ENCODE data around the gene GDPD5.
A peak's percentile ranks its signal among the peaks of the same experiment; 100 is the strongest.

GDPD5 gene

DNA sequence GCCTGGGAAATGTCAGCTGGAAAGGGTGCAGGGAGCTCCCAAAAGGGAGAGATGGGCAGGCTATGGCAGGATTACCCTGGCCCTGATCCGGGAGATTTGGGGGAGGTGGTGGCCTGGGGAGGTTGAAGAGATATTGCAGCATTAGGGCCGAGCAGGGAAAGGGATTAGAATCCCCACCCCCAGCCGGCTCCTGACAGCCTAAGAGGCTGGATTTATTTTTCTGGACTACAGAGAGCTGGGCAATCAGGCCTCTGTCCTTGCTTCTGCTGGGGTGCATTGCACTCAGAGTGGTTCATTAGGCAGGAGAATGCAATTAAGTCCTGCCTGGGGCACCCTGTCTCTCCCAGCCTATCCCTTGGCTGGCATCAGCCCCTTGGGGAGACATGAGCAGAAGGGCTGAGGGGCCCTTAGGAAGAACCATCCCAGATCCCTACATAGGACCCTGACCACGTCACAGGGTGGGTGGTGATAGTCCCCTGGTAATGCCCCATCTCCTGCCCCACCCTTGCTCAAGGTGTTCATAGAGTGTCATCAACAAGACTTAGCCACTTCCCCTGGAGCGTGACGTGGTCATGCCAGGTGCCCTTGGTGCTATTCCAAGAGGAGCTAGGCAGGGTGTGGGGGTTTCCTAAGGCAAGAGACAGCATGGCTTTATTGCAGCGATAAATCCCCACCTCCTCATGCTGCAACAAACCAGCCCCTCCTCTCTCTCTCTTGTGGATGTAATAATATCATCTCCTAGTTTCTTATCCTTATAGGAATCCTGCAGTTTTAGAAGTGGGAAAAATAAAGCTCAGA is 54.4 kb downstream of the GDPD5 start:
- no peak for DNase-seq (ENCODE audit: low spot score)

- no peak for DNase-seq (ENCODE audit: low spot score)
Measured at GRCh38 chr11:75470476-75471080, 55.2 kb downstream of the GDPD5 start.

DNA sequence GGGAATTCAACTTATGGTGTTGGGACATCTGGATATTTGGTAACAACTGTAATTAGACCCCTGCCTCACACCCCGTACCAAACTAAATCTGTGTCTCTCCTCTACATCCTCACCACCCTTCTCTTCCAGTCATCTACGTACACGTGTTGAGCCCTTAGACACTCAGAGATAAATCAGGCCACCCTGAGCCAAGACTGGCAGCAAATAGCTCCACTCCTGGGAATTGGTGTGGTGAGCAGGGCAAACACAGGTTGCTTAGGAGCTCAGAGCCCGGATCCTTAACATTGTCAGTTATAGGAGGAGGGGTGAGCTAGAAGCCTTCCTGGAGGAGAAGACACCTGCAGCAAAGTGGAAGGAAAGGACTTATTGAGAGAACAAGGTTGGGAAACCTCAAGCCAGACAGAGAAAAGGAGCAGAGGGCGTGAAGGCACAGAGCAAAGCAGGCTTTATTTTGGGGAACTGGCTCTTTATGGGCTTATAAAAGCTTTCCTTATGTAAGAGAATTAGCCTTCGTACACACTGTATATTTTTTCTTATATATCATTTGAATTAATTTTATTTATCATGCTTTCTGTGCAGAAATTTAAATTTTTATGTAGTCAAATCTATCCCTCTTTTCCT is 55.8 kb downstream of the GDPD5 start:
- no peak for DNase-seq (ENCODE audit: low spot score)

DNA sequence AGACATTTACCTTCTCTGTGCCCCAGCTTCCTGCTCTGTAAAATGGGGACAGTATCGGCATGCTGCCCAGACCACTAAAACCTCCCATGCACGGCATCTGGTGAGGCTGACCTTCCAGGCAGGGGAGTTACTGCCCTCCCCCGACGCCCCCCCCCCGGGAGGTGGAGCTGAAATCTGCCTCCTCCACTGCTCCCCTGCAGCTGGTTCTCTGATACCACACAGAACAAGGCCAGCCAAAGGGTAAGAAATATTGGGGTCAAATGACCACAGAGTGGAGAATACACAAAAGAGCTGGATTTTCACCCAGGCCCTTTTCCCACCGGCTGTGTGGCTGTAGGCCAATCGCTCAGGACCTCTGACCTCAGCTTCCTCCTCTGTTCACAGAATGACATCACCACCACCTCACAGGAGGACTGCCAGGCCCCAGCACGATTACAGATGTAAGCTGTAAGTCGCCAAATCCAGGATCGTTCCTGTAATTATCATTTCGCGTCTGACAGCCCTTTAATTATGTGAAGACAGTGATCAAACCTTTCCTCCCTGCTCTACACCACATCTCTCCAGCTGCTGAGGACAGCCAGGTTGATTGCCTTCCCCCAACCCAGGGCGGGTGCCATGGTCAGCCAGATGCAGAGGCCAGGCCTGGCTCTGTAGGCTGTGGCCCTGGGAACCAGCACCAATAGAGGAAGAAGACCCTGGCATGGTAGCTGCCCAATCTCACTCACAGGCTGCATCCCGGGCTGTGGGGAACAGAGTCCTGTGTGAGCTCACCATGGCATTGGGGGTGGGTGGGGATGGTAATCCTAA is 57.0 kb downstream of the GDPD5 start:
- no peak for DNase-seq (ENCODE audit: low spot score)

- DNase-seq (ENCODE audit: low spot score): no peak
Measured at GRCh38 chr11:75467881-75468280, 57.9 kb downstream of the GDPD5 start.

GRCh38 chr11:75467311-75467710 is 58.4 kb downstream of the GDPD5 start:
- no peak for DNase-seq (ENCODE audit: low spot score)

DNA sequence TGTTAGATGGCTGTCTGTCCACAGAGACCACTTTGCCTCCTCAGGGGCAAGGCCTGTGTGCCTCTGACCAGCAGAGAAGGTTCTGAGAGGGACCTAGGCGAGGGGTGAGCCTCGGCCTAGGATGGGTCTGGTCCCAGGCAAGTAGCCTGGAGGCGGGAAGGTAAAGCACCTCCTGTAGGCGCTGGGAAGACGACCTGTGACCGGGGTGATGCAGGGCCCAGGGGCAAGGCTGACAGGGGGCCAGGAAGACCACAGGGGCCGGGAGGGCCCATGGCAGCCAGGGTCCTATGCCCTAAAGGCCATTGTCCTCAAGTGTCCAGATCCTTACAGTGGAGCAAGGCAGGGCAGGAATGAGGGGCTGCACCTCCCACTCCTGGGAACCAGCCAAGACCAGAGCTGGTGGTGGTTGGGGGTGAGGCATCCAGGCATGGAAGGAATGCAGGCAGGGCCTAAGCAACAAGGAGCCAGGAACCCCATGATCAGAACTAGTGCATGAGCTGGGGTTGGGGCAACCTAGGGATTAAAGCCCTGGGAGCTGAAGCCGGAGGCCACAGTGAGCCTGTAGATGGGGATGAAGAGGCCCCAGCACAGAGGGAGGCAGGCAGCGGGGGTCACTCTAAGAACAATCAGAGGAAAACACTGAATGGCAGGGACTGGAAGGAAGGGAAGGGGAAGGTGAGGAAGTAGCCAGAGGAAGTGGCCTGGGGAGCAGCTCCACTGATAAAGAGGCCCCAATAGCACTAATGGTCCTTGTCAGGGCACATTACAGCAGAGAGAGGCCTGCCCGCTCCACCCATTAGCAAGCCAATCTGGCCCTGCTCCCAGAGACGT is 59.8 kb downstream of the GDPD5 start:
- no peak for DNase-seq (ENCODE audit: low spot score)

DNA sequence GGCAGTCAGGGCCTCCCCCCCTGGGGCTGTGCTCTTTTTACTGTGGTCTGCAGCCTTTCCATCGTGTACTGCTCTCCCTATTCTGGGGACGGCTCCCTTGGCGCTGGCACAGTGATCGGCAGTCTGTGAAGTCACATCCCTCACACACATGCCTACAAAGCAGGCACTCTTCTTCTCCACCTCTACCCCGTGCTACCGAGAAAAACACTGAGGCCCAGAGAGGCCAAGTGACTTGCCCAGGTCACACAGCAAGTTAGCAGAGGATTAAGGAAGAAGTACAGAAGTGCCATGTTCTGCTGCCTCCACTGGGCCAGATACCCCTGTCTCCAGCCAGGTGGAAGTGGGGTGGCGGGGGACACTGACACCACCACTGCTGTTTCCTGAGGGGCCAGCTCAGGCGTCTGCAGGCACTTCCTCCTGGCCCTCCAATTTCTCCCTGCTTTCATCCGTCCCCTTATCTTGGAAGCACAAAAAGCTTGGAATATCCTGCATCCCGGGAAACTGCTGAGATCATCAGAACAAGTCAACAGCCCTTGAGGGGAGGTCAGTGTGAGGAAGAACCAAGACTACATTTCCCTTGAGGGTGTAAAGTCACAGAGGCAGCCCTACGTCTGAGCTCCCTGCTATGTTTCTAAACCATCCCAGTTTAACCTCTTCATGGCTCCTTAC is 62.5 kb downstream of the GDPD5 start:
- DNase-seq (ENCODE audit: low spot score): no peak

DNA sequence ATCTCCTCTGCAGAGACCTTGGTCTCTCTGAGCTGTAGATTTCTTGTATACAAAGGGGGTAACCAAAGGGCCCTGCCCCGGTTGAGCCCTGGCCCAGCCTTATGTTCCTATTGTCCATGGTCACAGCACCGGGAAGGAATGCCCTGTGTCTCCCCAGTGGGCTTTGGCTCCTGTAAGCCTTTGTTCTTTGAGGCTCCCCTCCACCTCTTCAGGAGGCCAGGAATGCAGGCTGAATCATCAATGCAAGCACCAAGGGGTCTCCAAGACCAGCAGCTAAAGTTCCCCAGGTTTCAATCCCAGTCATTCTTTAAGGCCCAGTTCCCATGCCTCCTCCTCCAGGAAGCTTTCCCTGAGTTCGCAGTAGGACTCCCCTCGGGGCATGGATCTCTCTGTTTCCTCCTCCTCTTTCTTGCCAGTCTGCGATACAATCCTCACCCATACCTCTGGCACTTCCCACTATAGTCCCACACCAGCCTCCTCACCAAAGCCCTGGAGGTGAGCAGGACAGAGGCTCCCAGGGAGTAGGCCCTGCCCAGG is 63.6 kb downstream of the GDPD5 start:
- no peak for DNase-seq (ENCODE audit: low spot score)

- DNase-seq (ENCODE audit: low spot score): no peak
Measured at GRCh38 chr11:75461151-75461550, 64.6 kb downstream of the GDPD5 start.

- no peak for DNase-seq (ENCODE audit: low spot score)
Measured at GRCh38 chr11:75456596-75457183, 69.1 kb downstream of the GDPD5 start.

DNA sequence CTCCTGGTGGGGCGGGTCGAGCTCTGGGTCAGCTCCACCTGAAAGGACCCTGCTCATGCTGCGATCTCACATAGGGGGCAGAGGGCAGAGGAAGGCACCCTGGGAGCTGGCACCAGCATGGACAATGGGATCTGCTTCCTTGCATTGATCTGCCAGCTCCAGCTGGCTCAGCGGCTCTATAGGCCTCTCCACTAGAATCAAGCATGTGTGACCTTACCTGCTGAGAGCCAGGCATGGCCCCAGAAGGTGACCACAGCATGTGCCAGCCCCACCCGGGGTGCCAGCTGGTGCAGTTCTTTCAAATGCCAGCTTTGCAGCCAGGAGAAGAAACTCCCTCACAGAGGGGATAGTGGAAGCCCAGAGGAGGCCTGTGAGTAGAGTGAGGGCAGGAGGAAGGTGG is 70.8 kb downstream of the GDPD5 start:
- no peak for DNase-seq (ENCODE audit: low spot score)

- DNase-seq (ENCODE audit: low spot score): no peak
Measured at GRCh38 chr11:75453916-75454655, 71.7 kb downstream of the GDPD5 start.

- peak; percentile 73 for DNase-seq (ENCODE audit: low spot score)
Measured at GRCh38 chr11:75450826-75451821, 74.6 kb downstream of the GDPD5 start.

GRCh38 chr11:75450236-75450635 is 75.5 kb downstream of the GDPD5 start:
- no peak for DNase-seq (ENCODE audit: low spot score)

GRCh38 chr11:75449776-75450175 is 76.0 kb downstream of the GDPD5 start:
- no peak for DNase-seq (ENCODE audit: low spot score)

DNA sequence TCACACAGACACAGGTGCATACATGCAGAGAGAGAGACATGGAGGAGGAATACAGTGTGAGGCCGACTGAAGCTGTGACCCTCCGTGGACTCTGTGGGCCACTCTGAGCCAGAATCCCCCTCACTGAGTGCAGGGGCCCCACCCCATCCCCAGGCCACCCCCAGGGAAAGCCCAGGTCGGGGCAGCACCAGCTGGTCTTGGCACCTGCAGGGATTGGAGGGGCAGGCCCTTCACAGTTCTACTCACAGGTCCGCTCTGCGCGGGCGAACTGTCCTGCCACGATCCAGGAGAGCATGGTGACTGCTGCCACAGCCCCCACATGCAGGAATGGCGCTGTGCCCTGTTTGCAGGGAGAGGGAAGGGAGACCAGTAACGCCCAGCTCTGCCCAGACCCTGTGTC is 76.5 kb downstream of the GDPD5 start:
- no peak for DNase-seq (ENCODE audit: low spot score)

GRCh38 chr11:75447415-75447814 is 78.3 kb downstream of the GDPD5 start:
- no peak for DNase-seq (ENCODE audit: low spot score)
